Heart left ventricle (tissue), 16 donors: ENCODE data around the gene C3. TPM values are rescaled to one million over a fixed set of nuclear protein-coding genes. Genes with fewer than 3 reads are reported as not detected.
"Not testable (repeated sequence)": the region's sequence is repeated elsewhere in the genome, so short reads cannot be mapped to it uniquely, and the experiment has no call there.

Experiments used
- ATAC-seq, 4 donors: fragments of 200-7000 bp; cut with Tn5 transposase; one replicate each; pipeline ENCODE4 v1.9.1; 2020 to 2022; ENCODE audit warnings: moderate library complexity in 4 of 4, mild to moderate bottlenecking in 3 of 4, moderate number of reproducible peaks in 1 of 4
- DNase-seq, 5 donors: peaks; one replicate each; pipeline ENCODE4 v3.0.0-alpha.2; 2020
- H3K27ac ChIP-seq, 12 donors: fragments of 200-600 bp; sonication (generic) in 4 of 12; one replicate each; pipeline versions ENCODE4 v1.5.0 to v1.8.0; 2016 to 2022; ENCODE audit warnings: mild to moderate bottlenecking in 2 of 12
- H3K27me3 ChIP-seq, 9 donors: fragments of 200-600 bp; sonication (generic) in 2 of 9; one replicate each; pipeline versions ENCODE4 v1.5.1 to v1.8.0; 2016 to 2022; ENCODE audit warnings: mild to moderate bottlenecking in 3 of 9
- H3K36me3 ChIP-seq, 9 donors: fragments of 200-600 bp; sonication (generic) in 2 of 9; one replicate each; pipeline versions ENCODE4 v1.5.0 to v1.8.0; 2018 to 2022; ENCODE audit warnings: mild to moderate bottlenecking in 2 of 9
- H3K4me1 ChIP-seq, 12 donors: fragments of 200-600 bp; sonication (generic) in 4 of 12; one replicate each; pipeline versions ENCODE4 v1.5.0 to v1.8.0; 2016 to 2022; ENCODE audit warnings: mild to moderate bottlenecking in 3 of 12
- H3K4me3 ChIP-seq, 12 donors: fragments of 200-600 bp; sonication (generic) in 4 of 12; one replicate each; pipeline versions ENCODE4 v1.5.0 to v1.8.0; 2017 to 2022; ENCODE audit warnings: mild to moderate bottlenecking in 9 of 12, moderate library complexity in 4 of 12
- H3K9me3 ChIP-seq, 12 donors: fragments of 200-600 bp; sonication (generic) in 4 of 12; one replicate each; pipeline versions ENCODE4 v1.5.0 to v1.8.0; 2016 to 2022; ENCODE audit warnings: mild to moderate bottlenecking in 1 of 12
- POLR2A ChIP-seq, 2 donors: fragments of 450-650 bp; IDR thresholded peaks; one replicate each; pipeline ENCODE4 v1.6.1; 2017; ENCODE audit warnings: antibody characterized with exemption in 2 of 2, mild to moderate bottlenecking in 2 of 2, moderate library complexity in 2 of 2
- WGBS, 4 donors: extraction: QIAGEN DNeasy Blood & Tissue Kit in 2 of 4; methylation state at CpG; one replicate each; pipeline versions ENCODE4 v1.1.5 to v1.1.7; 2013 to 2018; 5-methylcytosine and 5-hydroxymethylcytosine counted together
- intact Hi-C, 10 donors: fragments of 100-400 bp; cut with DNase I; formaldehyde crosslinking; loops; one replicate each; pipeline versions ENCODE4 v1.11.1 to v1.14.2; 2022
- polyA plus RNA-seq, 2 donors: library from polyadenylated mRNA; stranded (reverse); fragments of 200-250 nt; gene quantifications; one replicate each; pipeline ENCODE4 v1.2.3, GENCODE V29; 2013
- total RNA-seq, 9 donors: library from RNA; depleted of rRNA in 2 of 9; stranded (reverse); fragments of >200 nt in 2 of 9; fragmentation: NEBNext Ultra II Directional in 3 of 9; extraction: Animal tissue kit (Norgen Biotek cat#: 25700) in 3 of 9; gene quantifications; one replicate each; pipeline versions ENCODE4 v1.1.0 to v1.2.4, GENCODE V29; 2016 to 2023
- TF ChIP-seq, protein P1 (sequence below), 12 donors: fragments of 200-600 bp; sonication (generic) in 4 of 12; IDR thresholded peaks; one replicate each; pipeline versions ENCODE4 v1.5.0 to v1.8.0; 2018 to 2022; ENCODE audit warnings: antibody characterized with exemption in 12 of 12, mild to moderate bottlenecking in 5 of 12
- donor health status: ischemic (EF 13 %, LVEDD 7.1; RV severe dilation, severe dysfunction).
- donor health status: healthy with polysubstance abuse.
- donor health status: DM: no; HTN: yes; CAD: no.
- donor health status: DM: no; HTN: no; CAD: no.
- donor health status: ischemic (EF 25% LVEDD 6.9; RV normal size, moderate dysfunction).
- donor health status: ischemic (EF 25% LVEDD 5.7; RV mildly dilated, moderate dysfunction).
- donor health status: healthy.
- donor health status: DM: yes; HTN: yes; CAD: no.
- donor health status: ischemic (EF 35%, LVEDD 5.7; RV mildly dilated, moderate dysfunction).
- donor health status: nonischemic (EF 11% LVEDD 7.7; RV severe dilation, severe dysfunction).
- donor health status: DM: yes; HTN: yes; CAD: no.
- donor health status: PGD.
- donor health status: ischemic (EF 29% LVEDD 5.4; RV normal size, mild dysfunction).
- donor health status: nonischemic (EF 23%, LVEDD 6.1; RV moderate dilation, normal function).

C3 gene
- total and polyA plus RNA-seq, 11 donors = 31.7 to 1,888 (median 81.0) TPM

DNA sequence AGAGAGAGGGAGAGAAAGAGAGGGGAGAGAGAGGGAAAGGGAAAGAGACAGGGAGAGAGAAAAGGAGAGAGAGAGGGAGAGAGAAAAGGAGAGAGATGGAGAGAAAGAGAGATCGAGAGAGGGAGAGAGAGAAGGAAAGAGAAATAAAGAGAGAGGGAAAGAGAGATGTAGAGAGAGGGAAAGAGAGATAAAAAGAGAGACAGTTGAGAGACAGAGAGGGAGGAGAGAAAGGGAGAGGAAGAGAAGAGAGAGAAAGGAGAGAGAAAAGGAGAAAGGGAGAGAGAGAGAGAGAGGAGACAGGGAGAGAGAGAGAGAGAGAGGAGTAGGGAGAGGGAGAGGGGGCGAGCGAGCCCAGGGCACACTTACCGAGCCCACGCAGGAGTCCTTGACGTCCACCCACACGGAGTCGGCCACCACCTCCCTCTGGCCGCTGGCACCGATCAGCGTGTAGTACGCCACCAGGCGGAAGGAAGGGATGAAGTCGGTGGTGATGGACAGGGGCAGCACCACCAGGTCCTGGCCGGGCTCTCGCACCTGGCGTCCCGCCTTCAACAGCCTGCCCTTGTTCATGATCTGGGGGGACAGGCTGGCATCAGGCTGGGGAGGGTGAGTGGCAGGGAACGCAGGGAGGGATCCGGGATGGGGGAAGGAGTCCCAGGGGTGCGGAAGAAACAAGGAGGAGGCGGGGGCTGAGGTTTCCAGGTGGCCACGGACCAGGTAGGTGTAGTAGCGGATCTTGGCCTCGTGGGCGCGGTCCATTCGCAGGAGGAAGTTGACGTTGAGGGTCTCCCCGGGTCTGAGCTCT is 10.0 kb downstream of the C3 start:
- no peak for DNase-seq
- peaks cover 0 to 4% (median 0%) of the 10 kb centered on the region in 9 donors for H3K36me3 ChIP-seq
- peaks cover 0 to 48% (median 24%) of the 10 kb centered on the region in 9 donors for H3K27me3 ChIP-seq
- H3K4me1 ChIP-seq = no peaks in the 10 kb centered on the region
- no peaks in the 10 kb centered on the region for H3K9me3 ChIP-seq
- H3K27ac ChIP-seq = no peak overlapping the region
- 18 to 28% (median 22%) methylated on average over 24 to 30 of the region's 30 CpGs for WGBS, 4 donors
- intact Hi-C loops = no loop called here
- no peak for TF ChIP-seq POLR2A (IDR thresholded peaks at IDR 0.05)
- TF ChIP-seq, protein P1, sequence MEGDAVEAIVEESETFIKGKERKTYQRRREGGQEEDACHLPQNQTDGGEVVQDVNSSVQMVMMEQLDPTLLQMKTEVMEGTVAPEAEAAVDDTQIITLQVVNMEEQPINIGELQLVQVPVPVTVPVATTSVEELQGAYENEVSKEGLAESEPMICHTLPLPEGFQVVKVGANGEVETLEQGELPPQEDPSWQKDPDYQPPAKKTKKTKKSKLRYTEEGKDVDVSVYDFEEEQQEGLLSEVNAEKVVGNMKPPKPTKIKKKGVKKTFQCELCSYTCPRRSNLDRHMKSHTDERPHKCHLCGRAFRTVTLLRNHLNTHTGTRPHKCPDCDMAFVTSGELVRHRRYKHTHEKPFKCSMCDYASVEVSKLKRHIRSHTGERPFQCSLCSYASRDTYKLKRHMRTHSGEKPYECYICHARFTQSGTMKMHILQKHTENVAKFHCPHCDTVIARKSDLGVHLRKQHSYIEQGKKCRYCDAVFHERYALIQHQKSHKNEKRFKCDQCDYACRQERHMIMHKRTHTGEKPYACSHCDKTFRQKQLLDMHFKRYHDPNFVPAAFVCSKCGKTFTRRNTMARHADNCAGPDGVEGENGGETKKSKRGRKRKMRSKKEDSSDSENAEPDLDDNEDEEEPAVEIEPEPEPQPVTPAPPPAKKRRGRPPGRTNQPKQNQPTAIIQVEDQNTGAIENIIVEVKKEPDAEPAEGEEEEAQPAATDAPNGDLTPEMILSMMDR (IDR thresholded peaks at IDR 0.05) = no peak
- no peak overlapping the region for H3K4me3 ChIP-seq
- ATAC-seq = no peak

DNA sequence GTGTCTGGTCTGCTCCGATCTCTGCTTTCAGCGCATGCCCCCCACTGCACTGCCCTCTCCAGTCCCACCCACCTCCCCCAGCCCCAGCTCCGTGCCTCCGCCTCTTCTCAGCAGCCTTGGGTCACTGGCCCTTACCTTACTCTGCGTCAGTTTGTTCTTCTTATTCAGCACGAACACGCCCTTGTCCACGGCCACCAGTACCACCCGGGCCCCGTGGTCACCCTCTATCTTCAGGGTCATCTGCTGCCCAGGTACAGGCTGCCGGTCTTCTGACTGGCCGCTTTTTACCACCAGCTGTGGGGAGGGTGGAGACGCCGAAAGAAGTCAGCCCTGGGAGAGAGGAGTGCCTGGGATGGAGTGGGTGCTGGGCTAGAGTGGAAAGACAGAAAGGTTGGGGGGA is 10.9 kb downstream of the C3 start:
- TF ChIP-seq POLR2A (IDR thresholded peaks at IDR 0.05) = no peak
- TF ChIP-seq, protein P1 (IDR thresholded peaks at IDR 0.05) = no peak
- ATAC-seq (no peak), DNase-seq (no peak)
- no peak overlapping the region for H3K4me3 ChIP-seq
- H3K27me3 ChIP-seq = peaks cover 0 to 44% (median 24%) of the 10 kb centered on the region in 9 donors
- H3K4me1 ChIP-seq = no peaks in the 10 kb centered on the region
- no peak overlapping the region for H3K27ac ChIP-seq
- peaks cover 0 to 4% (median 0%) of the 10 kb centered on the region in 9 donors for H3K36me3 ChIP-seq
- no peaks in the 10 kb centered on the region for H3K9me3 ChIP-seq
- WGBS, 4 donors = 41 to 50% (median 44%) methylated on average over 14 of the region's 14 CpGs
- intact Hi-C loops = no loop called here

DNA sequence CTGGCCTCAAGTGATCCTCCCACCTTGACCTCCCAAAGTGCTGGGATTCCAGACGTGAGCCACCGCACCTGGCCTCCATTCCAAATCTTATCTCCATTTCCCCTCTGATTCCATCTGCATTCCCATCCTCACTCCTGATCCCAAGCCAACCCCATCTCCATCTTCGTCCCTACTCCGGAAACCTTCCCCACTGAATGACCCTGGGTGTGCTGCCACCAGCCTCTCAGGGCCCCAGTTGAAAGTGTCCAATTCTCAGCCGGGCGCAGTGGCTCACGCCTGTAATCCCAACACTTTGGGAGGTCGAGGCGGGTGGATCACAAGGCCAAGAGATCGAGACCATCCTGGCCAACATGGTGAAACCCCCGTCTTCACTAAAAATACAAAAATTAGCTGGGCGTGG is 11.5 kb downstream of the C3 start:
- H3K36me3 ChIP-seq, ATAC-seq, H3K9me3 ChIP-seq, H3K27ac ChIP-seq, H3K4me3 ChIP-seq, DNase-seq, H3K4me1 ChIP-seq, intact Hi-C loops: not testable (repeated sequence)
- WGBS, 4 donors = 80 to 84% (median 83%) methylated on average over 12 of the region's 12 CpGs
- peaks cover 0 to 44% (median 24%) of the 10 kb centered on the region in 9 donors for H3K27me3 ChIP-seq

DNA sequence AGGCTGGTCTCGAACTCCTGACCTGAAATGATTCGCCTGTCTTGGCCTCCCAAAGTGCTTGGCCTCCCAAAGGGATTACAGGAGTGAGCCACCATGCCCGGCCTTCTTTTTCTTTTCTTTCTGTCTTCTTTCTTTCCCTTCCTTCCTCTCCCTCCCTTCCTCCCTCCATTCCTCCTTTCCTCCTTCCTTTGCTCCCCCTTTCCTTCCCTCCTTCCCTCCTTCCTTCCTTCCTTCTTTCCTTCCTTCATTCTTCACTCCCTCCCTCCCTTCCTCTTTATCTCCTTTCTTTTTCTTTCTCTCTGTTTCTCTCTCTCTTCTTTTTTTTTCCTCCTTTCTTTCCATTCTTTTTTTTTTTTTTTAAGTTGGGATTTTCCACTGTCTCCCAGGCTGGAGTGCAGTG is 12.1 kb downstream of the C3 start:
- Histone ChIP-seq H3K4me3 (no peak overlapping the region), H3K9me3 (no peaks in the 10 kb centered on the region), H3K27me3 (peaks cover 0 to 44% (median 24%) of the 10 kb centered on the region in 9 donors), H3K4me1 (no peaks in the 10 kb centered on the region), H3K36me3 (peaks cover 0 to 4% (median 0%) of the 10 kb centered on the region in 9 donors), H3K27ac (no peak overlapping the region)
- intact Hi-C loops = no loop called here
- TF ChIP-seq, protein P1 (IDR thresholded peaks at IDR 0.05) = no peak
- no peak for TF ChIP-seq POLR2A (IDR thresholded peaks at IDR 0.05)
- DNase-seq (no peak), ATAC-seq (no peak)
- WGBS, 4 donors = 73 to 78% (median 76%) methylated on average over 3 of the region's 3 CpGs
